GM19372 (cell line): ENCODE data around the gene SOWAHC.
"Not testable (repeated sequence)": the region's sequence is repeated elsewhere in the genome, so short reads cannot be mapped to it uniquely, and the experiment has no call there.

ENCODE experiments used
- ATAC-seq: cut with Tn5 transposase; IDR thresholded peaks from one replicate; pipeline ENCODE4 v1.9.1; 2021; ENCODE audit warnings: mild to moderate bottlenecking, low read depth, moderate library complexity; ENCODE audit not compliant: unreplicated experiment

The SOWAHC gene

GRCh38 chr2:109614715-109615636, 812 bp downstream of the SOWAHC start:
- ATAC-seq: no peak

- no peak for ATAC-seq
These were observed 1.5 kb downstream of the SOWAHC start for GRCh38 chr2:109615637-109616144.

- no peak for ATAC-seq
These were observed 2.0 kb downstream of the SOWAHC start for GRCh38 chr2:109616184-109616583.

- ATAC-seq: no peak
These were observed 5.0 kb downstream of the SOWAHC start for GRCh38 chr2:109619032-109619615.

- no peak for ATAC-seq
These were observed 9.1 kb downstream of the SOWAHC start for GRCh38 chr2:109623297-109623696.

GRCh38 chr2:109623923-109624322, 9.8 kb downstream of the SOWAHC start:
- no peak for ATAC-seq

GRCh38 chr2:109624339-109624738, 10.2 kb downstream of the SOWAHC start:
- no peak for ATAC-seq

- ATAC-seq: not testable (repeated sequence)
These were observed 14.2 kb downstream of the SOWAHC start for GRCh38 chr2:109628321-109628720.

- no peak for ATAC-seq
These were observed 15.7 kb downstream of the SOWAHC start for GRCh38 chr2:109629867-109630266.

GRCh38 chr2:109630441-109631430, 16.6 kb downstream of the SOWAHC start:
- ATAC-seq: no peak

GRCh38 chr2:109631741-109632140, 17.6 kb downstream of the SOWAHC start:
- ATAC-seq: no peak

- ATAC-seq: no peak
These were observed 18.1 kb downstream of the SOWAHC start for GRCh38 chr2:109632158-109632789.

- ATAC-seq: no peak
These were observed 19.3 kb downstream of the SOWAHC start for GRCh38 chr2:109633284-109633961.

GRCh38 chr2:109635426-109636304, 21.5 kb downstream of the SOWAHC start:
- ATAC-seq: no peak

- ATAC-seq: no peak
These were observed 22.2 kb downstream of the SOWAHC start for GRCh38 chr2:109636317-109636716.

- peak; percentile 71 for ATAC-seq
These were observed 23.8 kb downstream of the SOWAHC start for GRCh38 chr2:109637749-109638570.

GRCh38 chr2:109638795-109639194, 24.6 kb downstream of the SOWAHC start:
- no peak for ATAC-seq

GRCh38 chr2:109640000-109640399, 25.8 kb downstream of the SOWAHC start:
- ATAC-seq: not testable (repeated sequence)
